Hepatocyte (in vitro differentiated cells): ENCODE data around the gene CAPZB. TPM values are rescaled to one million over a fixed set of nuclear protein-coding genes. Genes with fewer than 3 reads are reported as not detected.

Source experiments
- DNase-seq: peaks from one replicate; pipeline ENCODE4 v3.0.0-alpha.2; 2016; ENCODE audit warnings: low spot score
- H2AFZ ChIP-seq: fragments of 200-600 bp; sonication (generic); 2 replicates; pipeline ENCODE4 v1.6.0; 2016; ENCODE audit warnings: antibody characterized with exemption, mild to moderate bottlenecking
- H3K27ac ChIP-seq: fragments of 200-600 bp; sonication (generic); 2 replicates; pipeline ENCODE4 v1.5.1; 2016; ENCODE audit warnings: mild to moderate bottlenecking
- H3K27me3 ChIP-seq: fragments of 200-600 bp; sonication (generic); 2 replicates; pipeline ENCODE4 v1.6.1; 2016
- H3K36me3 ChIP-seq: fragments of 200-600 bp; sonication (generic); replicated peaks from 2 replicates; pipeline ENCODE4 v1.5.1; 2016; ENCODE audit warnings: low read depth; ENCODE audit not compliant: insufficient read depth
- H3K4me1 ChIP-seq: fragments of 200-600 bp; sonication (generic); 2 replicates; pipeline ENCODE4 v1.5.1; 2016; ENCODE audit warnings: mild to moderate bottlenecking, moderate library complexity; ENCODE audit not compliant: insufficient read depth
- H3K4me2 ChIP-seq: fragments of 200-600 bp; sonication (generic); 2 replicates; pipeline ENCODE4 v1.6.0; 2016
- H3K4me3 ChIP-seq: fragments of 200-600 bp; sonication (generic); 2 replicates; pipeline ENCODE4 v1.5.1; 2016; ENCODE audit warnings: mild to moderate bottlenecking
- H3K79me2 ChIP-seq: fragments of 200-600 bp; sonication (generic); 2 replicates; pipeline ENCODE4 v1.6.0; 2017; ENCODE audit warnings: mild to moderate bottlenecking
- H3K9me2 ChIP-seq: fragments of 200-600 bp; sonication (generic); replicated peaks from 2 replicates; pipeline ENCODE4 v1.6.0; 2017; ENCODE audit warnings: mild to moderate bottlenecking; ENCODE audit not compliant: insufficient read depth
- H3K9me3 ChIP-seq: fragments of 200-600 bp; sonication (generic); 2 replicates; pipeline ENCODE4 v1.5.1; 2016; ENCODE audit warnings: low read depth, mild to moderate bottlenecking
- H4K20me1 ChIP-seq: fragments of 200-600 bp; sonication (generic); 2 replicates; pipeline ENCODE4 v1.6.0; 2016; ENCODE audit warnings: mild to moderate bottlenecking; ENCODE audit not compliant: insufficient read depth, poor library complexity, severe bottlenecking
- EZH2 ChIP-seq: fragments of 200-600 bp; sonication (generic); IDR thresholded peaks from 2 replicates; pipeline ENCODE4 v1.6.1; 2016; ENCODE audit warnings: antibody characterized with exemption, mild to moderate bottlenecking, borderline replicate concordance
- EZH2phosphoT487 ChIP-seq: fragments of 200-600 bp; sonication (generic); IDR thresholded peaks from one replicate; pipeline ENCODE4 v1.6.1; 2018; ENCODE audit warnings: antibody characterized with exemption, mild to moderate bottlenecking, low read depth, moderate library complexity; ENCODE audit not compliant: unreplicated experiment, severe bottlenecking
- WGBS: methylation state at CpG from one replicate; pipeline ENCODE4 v1.1.6; 2016; ENCODE audit warnings: low lambda C conversion rate; ENCODE audit errors: missing lambda C conversion rate; 5-methylcytosine and 5-hydroxymethylcytosine counted together
- polyA plus RNA-seq: library from polyadenylated mRNA; unstranded; fragments of >200 nt; fragmentation: Nextera tagmentation; extraction: Ambion mirVana; gene quantifications from 2 replicates; pipeline ENCODE4 v1.2.1, GENCODE V29; 2016
- total RNA-seq: library from RNA; depleted of rRNA; stranded (reverse); fragments of >200 nt; gene quantifications from 2 replicates; pipeline ENCODE4 v1.2.3, GENCODE V29; 2014
- TF ChIP-seq, protein P1 (sequence below): fragments of 200-600 bp; sonication (generic); IDR thresholded peaks from 2 replicates; pipeline ENCODE4 v1.5.1; 2016; ENCODE audit warnings: antibody characterized with exemption, mild to moderate bottlenecking; ENCODE audit not compliant: poor library complexity

The CAPZB gene
- total and polyA plus RNA-seq, 2 experiments from 2014 or later, result 139 to 261 TPM

DNA sequence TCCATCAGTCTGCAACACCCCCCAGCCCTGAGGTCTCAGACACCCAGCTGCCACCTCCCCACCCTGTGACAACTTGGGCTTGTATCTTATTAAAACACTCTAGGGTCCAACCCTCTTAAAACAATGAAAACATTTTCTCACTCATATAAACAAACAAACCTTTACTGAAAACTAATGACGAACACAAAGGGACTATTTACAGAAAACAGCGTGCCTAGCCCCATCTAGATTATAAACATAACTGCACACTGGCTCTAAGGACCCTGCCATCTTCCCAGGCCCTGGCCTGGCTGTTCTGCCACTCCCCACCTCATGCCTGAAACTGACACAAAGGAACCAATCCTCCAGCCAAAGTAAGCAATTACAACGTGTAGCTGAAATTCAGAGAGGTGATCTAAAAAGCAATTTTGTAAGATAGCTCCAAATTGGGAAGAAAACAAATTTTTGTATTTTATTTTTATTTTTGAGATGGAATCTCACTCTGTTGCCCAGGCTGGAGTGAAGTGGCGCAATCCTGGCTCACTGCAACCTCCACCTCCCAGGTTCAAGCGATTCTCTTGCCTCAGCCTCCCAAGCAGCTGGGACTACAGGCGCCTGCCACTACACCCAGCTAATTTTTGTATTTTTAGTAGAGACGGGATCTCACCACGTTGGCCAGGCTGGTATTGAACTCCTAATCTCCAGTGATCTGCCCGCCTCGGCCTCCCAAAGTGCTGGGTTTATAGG is 40.9 kb downstream of the CAPZB start:
- Histone ChIP-seq H3K9me2 (no peaks in the 10 kb centered on the region), H3K4me3 (no peak overlapping the region), H3K27ac (peak overlapping the region; percentile 52), H3K9me3 (no peaks in the 10 kb centered on the region), H3K4me2 (no peak overlapping the region), H2AFZ (no peak overlapping the region), H3K27me3 (no peaks in the 10 kb centered on the region), H3K36me3 (no peaks in the 10 kb centered on the region), H3K79me2 (peaks cover 90% of the 10 kb centered on the region), H3K4me1 (peaks cover 48% of the 10 kb centered on the region), H4K20me1 (peaks cover 29% of the 10 kb centered on the region)
- whole genome bisulfite sequencing, result 83% methylated on average over 10 of the region's 10 CpGs
- TF ChIP-seq EZH2, result no peak
- TF ChIP-seq, protein P1, sequence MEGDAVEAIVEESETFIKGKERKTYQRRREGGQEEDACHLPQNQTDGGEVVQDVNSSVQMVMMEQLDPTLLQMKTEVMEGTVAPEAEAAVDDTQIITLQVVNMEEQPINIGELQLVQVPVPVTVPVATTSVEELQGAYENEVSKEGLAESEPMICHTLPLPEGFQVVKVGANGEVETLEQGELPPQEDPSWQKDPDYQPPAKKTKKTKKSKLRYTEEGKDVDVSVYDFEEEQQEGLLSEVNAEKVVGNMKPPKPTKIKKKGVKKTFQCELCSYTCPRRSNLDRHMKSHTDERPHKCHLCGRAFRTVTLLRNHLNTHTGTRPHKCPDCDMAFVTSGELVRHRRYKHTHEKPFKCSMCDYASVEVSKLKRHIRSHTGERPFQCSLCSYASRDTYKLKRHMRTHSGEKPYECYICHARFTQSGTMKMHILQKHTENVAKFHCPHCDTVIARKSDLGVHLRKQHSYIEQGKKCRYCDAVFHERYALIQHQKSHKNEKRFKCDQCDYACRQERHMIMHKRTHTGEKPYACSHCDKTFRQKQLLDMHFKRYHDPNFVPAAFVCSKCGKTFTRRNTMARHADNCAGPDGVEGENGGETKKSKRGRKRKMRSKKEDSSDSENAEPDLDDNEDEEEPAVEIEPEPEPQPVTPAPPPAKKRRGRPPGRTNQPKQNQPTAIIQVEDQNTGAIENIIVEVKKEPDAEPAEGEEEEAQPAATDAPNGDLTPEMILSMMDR, result no peak
- TF ChIP-seq EZH2phosphoT487, result no peak
- DNase-seq, result no peak

DNA sequence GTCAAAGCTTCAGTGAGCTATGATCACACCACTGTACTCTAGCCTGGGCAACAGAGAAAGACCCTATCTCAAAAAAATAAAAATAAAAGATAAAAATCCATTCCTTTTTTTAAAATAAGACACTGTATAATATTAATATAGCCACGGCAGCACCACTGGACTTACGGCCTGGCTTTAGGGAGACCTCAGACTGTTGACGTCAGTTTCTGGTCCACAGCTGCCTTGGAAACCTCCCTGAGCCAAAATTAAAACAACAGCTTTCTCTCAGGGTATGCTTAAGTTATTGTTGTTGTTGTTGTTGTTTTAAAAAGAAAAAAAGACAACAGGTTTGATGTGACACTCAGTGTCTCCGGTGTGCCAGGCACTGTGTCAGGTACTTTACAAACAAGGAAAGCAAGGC is 42.0 kb downstream of the CAPZB start:
- Histone ChIP-seq H3K4me1 (peaks cover 52% of the 10 kb centered on the region), H3K4me3 (no peak overlapping the region), H3K27ac (no peak overlapping the region), H3K79me2 (peaks cover 90% of the 10 kb centered on the region), H3K4me2 (no peak overlapping the region), H3K9me2 (no peaks in the 10 kb centered on the region), H2AFZ (no peak overlapping the region), H3K36me3 (no peaks in the 10 kb centered on the region), H4K20me1 (peaks cover 32% of the 10 kb centered on the region), H3K27me3 (no peaks in the 10 kb centered on the region), H3K9me3 (no peaks in the 10 kb centered on the region)
- DNase-seq, result no peak
- 91% methylated on average over 4 of the region's 4 CpGs for WGBS
- TF ChIP-seq, protein P1, result no peak
- no peak for TF ChIP-seq EZH2
- no peak for TF ChIP-seq EZH2phosphoT487

DNA sequence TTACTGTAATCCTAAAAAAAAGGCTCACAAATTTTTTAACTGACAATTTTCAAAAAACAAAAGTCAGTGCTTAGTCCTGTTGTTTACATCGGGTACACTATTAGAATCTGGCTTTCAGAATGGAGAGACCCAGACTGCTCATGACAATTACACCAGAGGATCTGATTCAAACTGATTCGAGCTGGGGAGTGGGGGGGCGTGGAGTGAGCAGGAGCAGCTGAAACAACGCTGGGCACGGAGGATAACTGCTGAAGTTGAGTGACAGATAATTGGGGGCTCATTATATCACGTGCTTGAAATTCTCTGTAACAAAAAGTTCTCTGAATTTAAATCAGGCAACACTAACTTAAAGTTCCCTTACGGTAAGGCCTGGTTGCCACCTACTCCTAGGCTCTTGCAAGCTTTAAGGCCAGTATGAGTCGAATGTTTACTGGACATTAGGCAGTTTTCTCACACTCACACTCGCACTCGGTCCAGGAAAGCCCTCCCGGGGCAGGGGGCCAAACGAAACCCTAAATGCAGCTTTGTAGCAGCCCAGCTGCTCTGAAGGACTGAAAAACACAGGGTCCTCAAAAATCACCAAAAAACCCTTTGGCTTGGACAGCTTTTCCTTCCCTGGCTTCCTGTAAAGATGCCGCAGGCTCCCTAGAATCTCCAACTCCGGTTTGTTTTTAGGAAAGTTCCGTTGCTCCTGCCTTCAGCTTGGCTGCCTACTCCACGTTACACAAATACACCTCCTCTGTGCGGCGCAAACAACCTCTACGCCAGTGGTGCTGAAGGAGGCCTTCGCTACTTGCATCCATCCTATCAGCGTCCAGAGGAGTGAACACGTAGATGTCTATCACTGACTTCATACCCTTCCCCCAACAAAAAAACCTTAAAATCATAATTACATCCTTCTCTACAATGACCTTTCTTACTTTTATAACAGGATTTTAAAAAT is 42.9 kb downstream of the CAPZB start:
- Histone ChIP-seq H3K27ac (peak overlapping the region; percentile 57), H3K4me2 (no peak overlapping the region), H3K9me3 (no peaks in the 10 kb centered on the region), H2AFZ (no peak overlapping the region), H3K79me2 (peaks cover 90% of the 10 kb centered on the region), H3K27me3 (no peaks in the 10 kb centered on the region), H3K4me3 (no peak overlapping the region), H3K9me2 (no peaks in the 10 kb centered on the region), H3K36me3 (no peaks in the 10 kb centered on the region), H3K4me1 (peaks cover 52% of the 10 kb centered on the region), H4K20me1 (peaks cover 35% of the 10 kb centered on the region)
- DNase-seq, result no peak
- WGBS, result 71% methylated on average over 22 of the region's 22 CpGs
- no peak for TF ChIP-seq EZH2phosphoT487
- TF ChIP-seq EZH2, result no peak
- TF ChIP-seq, protein P1, result no peak
